H1 (cell line): ENCODE results near the gene RNF2. TPM values are rescaled to one million over a fixed set of nuclear protein-coding genes. Genes with fewer than 3 reads are reported as not detected.

Source experiments
- CTCF ChIA-PET: fragments of 300-600 bp; sonication (Branson Sonifier 250); formaldehyde crosslinking; loops from one replicate; lab custom pipeline; 2021; ENCODE audit not compliant: partially characterized antibody; lab: Charles Lee
- POLR2A ChIA-PET: fragments of 300-600 bp; sonication (Branson Sonifier 250); formaldehyde crosslinking; loops from one replicate; lab custom pipeline; 2021; ENCODE audit warnings: inconsistent platforms; ENCODE audit not compliant: partially characterized antibody; lab: Charles Lee
- DNase-seq, 2 experiments: peaks; one replicate each; pipeline versions ENCODE4 v3.0.0 to v3.0.0-alpha.2; 2010 to 2022; ENCODE audit warnings: low spot score in 2 of 2, low read depth in 1 of 2, mixed read lengths in 1 of 2
- FAIRE-seq: peaks from 2 replicates; lab custom pipeline; 2011; peaks lifted over from hg19 to GRCh38; lab: Jason Lieb, UNC
- H2AFZ ChIP-seq: 2 replicates; pipeline ENCODE4 v1.8.1; 2012; ENCODE audit warnings: low read length, inconsistent platforms
- H2AK5ac ChIP-seq: 2 replicates; pipeline ENCODE4 v1.6.1; 2013; ENCODE audit warnings: low read depth, low read length
- H2BK120ac ChIP-seq: replicated peaks from 2 replicates; pipeline ENCODE3; 2013; ENCODE audit warnings: low read depth, low read length, inconsistent platforms
- H2BK12ac ChIP-seq: 2 replicates; pipeline ENCODE4 v1.6.1; 2013; ENCODE audit warnings: low read depth, low read length
- H2BK15ac ChIP-seq: 2 replicates; pipeline ENCODE4 v1.6.1; 2013; ENCODE audit warnings: low read length
- H2BK20ac ChIP-seq: 2 replicates; pipeline ENCODE4 v1.6.1; 2013; ENCODE audit warnings: low read length
- H2BK5ac ChIP-seq: 2 replicates; pipeline ENCODE4 v1.6.1; 2013; ENCODE audit warnings: low read depth, low read length
- H3K14ac ChIP-seq: 2 replicates; pipeline ENCODE4 v1.6.1; 2013; ENCODE audit warnings: inconsistent platforms; ENCODE audit not compliant: insufficient read length
- H3K18ac ChIP-seq: 2 replicates; pipeline ENCODE4 v1.6.1; 2013; ENCODE audit warnings: low read length; ENCODE audit errors: extremely low read depth
- H3K23ac ChIP-seq: 2 replicates; pipeline ENCODE4 v1.6.1; 2013; ENCODE audit warnings: inconsistent platforms; ENCODE audit not compliant: insufficient read length
- H3K23me2 ChIP-seq: 2 replicates; pipeline ENCODE4 v1.6.1; 2013; ENCODE audit warnings: low read depth, low read length
- H3K27ac ChIP-seq: 2 replicates; pipeline ENCODE4 v1.6.1; 2011; ENCODE audit warnings: low read depth, low read length, inconsistent platforms
- H3K27me3 ChIP-seq, 4 experiments: replicated peaks in 1 of 4; 1 replicate in 1 of 4; 2 replicates in 3 of 4; pipeline versions ENCODE4 v1.6.1 to v1.8.1; 2011 to 2013; ENCODE audit warnings: low read length in 3 of 4, mild to moderate bottlenecking in 3 of 4, inconsistent platforms in 2 of 4, mixed read lengths in 2 of 4, moderate library complexity in 1 of 4; ENCODE audit not compliant: control insufficient read depth in 3 of 4, insufficient read depth in 3 of 4; ENCODE audit errors: extremely low read depth in 1 of 4
- H3K36me3 ChIP-seq, 4 experiments: 2 replicates each; pipeline versions ENCODE4 v1.6.1 to v1.8.1; 2011 to 2013; ENCODE audit warnings: mild to moderate bottlenecking in 4 of 4, low read length in 3 of 4, moderate library complexity in 2 of 4, control low read depth in 1 of 4, inconsistent platforms in 1 of 4; ENCODE audit not compliant: insufficient read depth in 4 of 4, control insufficient read depth in 2 of 4
- H3K4ac ChIP-seq: replicated peaks from 2 replicates; pipeline ENCODE3; 2013; ENCODE audit warnings: low read length, low read depth, mixed read lengths, inconsistent platforms; ENCODE audit not compliant: insufficient read length
- H3K4me1 ChIP-seq, 4 experiments: replicated peaks in 1 of 4; 1 replicate in 1 of 4; 2 replicates in 3 of 4; pipeline versions ENCODE4 v1.6.1 to v1.8.1; 2011 to 2013; ENCODE audit warnings: low read length in 3 of 4, inconsistent platforms in 2 of 4, mixed read lengths in 1 of 4; ENCODE audit not compliant: insufficient read depth in 4 of 4, control insufficient read depth in 3 of 4
- H3K4me2 ChIP-seq, 2 experiments: 2 replicates each; pipeline versions ENCODE4 v1.6.1 to v1.8.1; 2011 to 2013; ENCODE audit warnings: low read depth in 2 of 2, low read length in 2 of 2, control low read depth in 1 of 2, inconsistent platforms in 1 of 2, mild to moderate bottlenecking in 1 of 2; ENCODE audit not compliant: insufficient read depth in 1 of 2
- H3K4me3 ChIP-seq, 4 experiments: fragments of 200-600, 300-600 bp in 1 of 4; sonication (generic), shearing (Covaris generic), sonication (Bioruptor Twin) in 1 of 4; 2 replicates each; pipeline versions ENCODE4 v1.5.1 to v1.8.1; 2011 to 2016; ENCODE audit warnings: low read length in 4 of 4, low read depth in 3 of 4, control low read depth in 2 of 4, inconsistent platforms in 2 of 4, mild to moderate bottlenecking in 2 of 4, mixed read lengths in 1 of 4, moderate library complexity in 1 of 4; ENCODE audit not compliant: insufficient read depth in 2 of 4; ENCODE audit errors: extremely low read depth in 1 of 4
- H3K56ac ChIP-seq: replicated peaks from 2 replicates; pipeline ENCODE3; 2013; ENCODE audit warnings: low read depth, mild to moderate bottlenecking, mixed read lengths, low read length, inconsistent platforms; ENCODE audit not compliant: insufficient read length
- H3K79me1 ChIP-seq: 2 replicates; pipeline ENCODE4 v1.6.1; 2013; ENCODE audit warnings: low read depth, low read length, control low read depth
- H3K79me2 ChIP-seq, 2 experiments: 2 replicates each; pipeline versions ENCODE4 v1.6.1 to v1.8.1; 2012 to 2013; ENCODE audit warnings: low read length in 2 of 2, mild to moderate bottlenecking in 2 of 2, inconsistent platforms in 1 of 2; ENCODE audit not compliant: insufficient read depth in 2 of 2, control insufficient read depth in 1 of 2
- H3K9ac ChIP-seq, 4 experiments: replicated peaks in 1 of 4; 1 replicate in 1 of 4; 2 replicates in 3 of 4; pipeline versions ENCODE4 v1.6.1 to v1.8.1; 2011 to 2013; ENCODE audit warnings: low read depth in 3 of 4, low read length in 3 of 4, control low read depth in 2 of 4, mild to moderate bottlenecking in 2 of 4, moderate library complexity in 2 of 4, inconsistent platforms in 1 of 4; ENCODE audit errors: extremely low read depth in 1 of 4
- H3K9me3 ChIP-seq, 2 experiments: 2 replicates each; pipeline versions ENCODE4 v1.6.1 to v1.8.1; 2012 to 2013; ENCODE audit warnings: mild to moderate bottlenecking in 2 of 2, moderate library complexity in 2 of 2, control low read depth in 1 of 2, inconsistent platforms in 1 of 2, low read depth in 1 of 2, low read length in 1 of 2, mixed read lengths in 1 of 2; ENCODE audit not compliant: insufficient read depth in 2 of 2
- H4K20me1 ChIP-seq, 2 experiments: replicated peaks in 1 of 2; 2 replicates each; pipeline versions ENCODE3 to v1.8.1; 2011 to 2013; ENCODE audit warnings: inconsistent platforms in 2 of 2, low read length in 2 of 2, mild to moderate bottlenecking in 1 of 2; ENCODE audit not compliant: insufficient read depth in 2 of 2, control insufficient read depth in 1 of 2
- H4K5ac ChIP-seq: 2 replicates; pipeline ENCODE4 v1.6.1; 2013; ENCODE audit warnings: low read length, low read depth, mixed read lengths, inconsistent platforms; ENCODE audit not compliant: insufficient read length
- H4K8ac ChIP-seq: 2 replicates; pipeline ENCODE4 v1.8.0; 2013; ENCODE audit warnings: mild to moderate bottlenecking, moderate library complexity, low read length, inconsistent platforms; ENCODE audit not compliant: insufficient read depth; ENCODE audit errors: extremely low read depth
- H4K91ac ChIP-seq: replicated peaks from 2 replicates; pipeline ENCODE3; 2013; ENCODE audit warnings: low read length, mixed read lengths, inconsistent platforms; ENCODE audit not compliant: insufficient read length
- POLR2A ChIP-seq, 2 experiments: IDR thresholded peaks; 1 replicate in 1 of 2; 2 replicates in 1 of 2; pipeline ENCODE4 v1.6.1; 2011; ENCODE audit warnings: low read depth in 2 of 2, low read length in 2 of 2, mild to moderate bottlenecking in 2 of 2; ENCODE audit errors: control extremely low read depth in 1 of 2
- SIRT6 ChIP-seq: IDR thresholded peaks from one replicate; pipeline ENCODE4 v1.7.1; 2012; ENCODE audit warnings: low read length, inconsistent platforms
- WGBS, 2 experiments: shearing (Covaris generic) in 1 of 2; methylation state at CpG; one replicate each; pipeline versions ENCODE4 v1.1.6 to v1.1.7; 2013 to 2015; ENCODE audit warnings: low lambda C conversion rate in 2 of 2, mixed read lengths in 2 of 2, inconsistent platforms in 1 of 2, low coverage in 1 of 2, missing lambda C conversion rate in 1 of 2; ENCODE audit not compliant: insufficient replicate concordance in 2 of 2, insufficient coverage in 1 of 2, insufficient read length in 1 of 2; ENCODE audit errors: extremely low coverage in 1 of 2, missing lambda C conversion rate in 1 of 2; 5-methylcytosine and 5-hydroxymethylcytosine counted together
- polyA plus RNA-seq, 7 experiments: library from polyadenylated mRNA; depleted of rRNA in 3 of 7; stranded (reverse) in 5 of 7; unstranded in 2 of 7; fragments of >200 nt in 5 of 7; fragments of 200-250 nt in 2 of 7; gene quantifications; 1 replicate in 5 of 7; 2 replicates in 1 of 7; 4 replicates in 1 of 7; pipeline versions ENCODE4 v1.2.1 to v1.2.3, GENCODE V29; 2011 to 2013; ENCODE audit warnings: missing spikeins in 2 of 7, mixed read lengths in 2 of 7
- total RNA-seq: library from RNA; stranded (reverse); fragmentation: NEBNext Ultra II Directional; extraction: Animal tissue kit (Norgen Biotek cat#: 25700); gene quantifications from 2 replicates; pipeline ENCODE4 v1.2.1, GENCODE V29; 2021

The RNF2 gene
- total and polyA plus RNA-seq, 2 of the 8 experiments (the other 6 are each of a cell fraction or from before 2014, with no cell fraction given): 28.9 to 58.9 TPM

DNA sequence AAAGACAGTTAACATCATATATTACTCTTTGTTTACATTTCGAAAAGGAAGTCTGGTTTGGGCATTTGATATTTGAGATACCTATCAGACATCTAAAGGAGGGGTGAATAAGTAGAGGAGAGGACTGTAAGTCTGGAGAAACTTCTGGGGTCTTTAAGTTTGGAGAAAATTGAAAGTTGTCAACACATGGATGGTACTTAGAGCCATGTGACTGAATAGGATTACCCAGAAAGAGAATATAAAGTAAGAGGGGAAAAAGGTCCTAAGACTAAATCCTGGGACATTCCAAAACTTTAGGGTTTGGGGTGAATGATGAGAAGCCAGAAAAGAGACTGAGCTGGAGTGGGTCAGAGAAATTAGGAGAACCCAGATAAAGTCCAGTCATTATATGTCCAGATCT lies 10.1 kb upstream of the RNF2 start:
- ChIA-PET POLR2A (interaction anchor here (0.6 to 1.1 kb wide), 2 partner anchors 8 to 11 kb away, joined by 3 read pairs; no protein-coding TSS in a partner anchor), CTCF (interaction anchor here (0.7 to 1.4 kb wide), 3 partner anchors 9 to 135 kb away, joined by 3 to 5 read pairs (median 4); no protein-coding TSS in a partner anchor)
- WGBS, 2 experiments: 86% methylated on average over 1 of the region's 1 CpG; no CpG with 5 or more reads in 1 of the 2 experiments
- no peaks in the 10 kb centered on the region for H3K79me1 ChIP-seq
- no peaks in the 10 kb centered on the region for H3K36me3 ChIP-seq
- H2AFZ ChIP-seq: no peak overlapping the region
- H4K8ac ChIP-seq: no peak overlapping the region
- no peak overlapping the region for H2BK15ac ChIP-seq
- DNase-seq (no peak), FAIRE-seq (no peak)
- no peak overlapping the region for H3K23ac ChIP-seq
- no peak overlapping the region for H2BK12ac ChIP-seq
- H2BK120ac ChIP-seq: no peak overlapping the region
- no peaks in the 10 kb centered on the region for H3K27me3 ChIP-seq
- H2AK5ac ChIP-seq: no peak overlapping the region
- no peak overlapping the region for H3K9ac ChIP-seq
- H3K56ac ChIP-seq: no peak overlapping the region
- H3K4ac ChIP-seq: no peak overlapping the region
- H4K20me1 ChIP-seq: no peaks in the 10 kb centered on the region
- H3K4me2 ChIP-seq: no peak overlapping the region
- H3K18ac ChIP-seq: no peak overlapping the region
- H3K4me3 ChIP-seq: no peak overlapping the region
- no peak overlapping the region for H2BK20ac ChIP-seq
- no peak overlapping the region for H4K91ac ChIP-seq
- H3K23me2 ChIP-seq: no peaks in the 10 kb centered on the region
- no peaks in the 10 kb centered on the region for H3K79me2 ChIP-seq
- no peaks in the 10 kb centered on the region for H3K9me3 ChIP-seq
- no peaks in the 10 kb centered on the region for H3K4me1 ChIP-seq
- no peak overlapping the region for H3K14ac ChIP-seq
- H3K27ac ChIP-seq: no peak overlapping the region
- no peak overlapping the region for H4K5ac ChIP-seq
- H2BK5ac ChIP-seq: no peak overlapping the region
- TF ChIP-seq SIRT6 (no peak), POLR2A (IDR thresholded peaks at IDR 0.05; ENCODE audit: control extremely low read depth in 1 of 2, low read depth in 2 of 2, low read length in 2 of 2) (no peak)
